Neural progenitor cell (in vitro differentiated cells): ENCODE data around the gene SEC63.

ENCODE experiments used
- EZH2 ChIP-seq: fragments of 200-600 bp; sonication (generic); IDR thresholded peaks from 2 replicates; pipeline ENCODE4 v1.6.1; 2017; ENCODE audit warnings: antibody characterized with exemption, mild to moderate bottlenecking, moderate library complexity
- EZH2phosphoT487 ChIP-seq: fragments of 200-600 bp; sonication (generic); IDR thresholded peaks from 2 replicates; pipeline ENCODE4 v1.6.1; 2017; ENCODE audit warnings: antibody characterized with exemption
- TF ChIP-seq, protein P1 (sequence below): fragments of 200-600 bp; sonication (generic); IDR thresholded peaks from 2 replicates; pipeline ENCODE4 v1.5.1; 2017; ENCODE audit warnings: antibody characterized with exemption, mild to moderate bottlenecking

DNA sequence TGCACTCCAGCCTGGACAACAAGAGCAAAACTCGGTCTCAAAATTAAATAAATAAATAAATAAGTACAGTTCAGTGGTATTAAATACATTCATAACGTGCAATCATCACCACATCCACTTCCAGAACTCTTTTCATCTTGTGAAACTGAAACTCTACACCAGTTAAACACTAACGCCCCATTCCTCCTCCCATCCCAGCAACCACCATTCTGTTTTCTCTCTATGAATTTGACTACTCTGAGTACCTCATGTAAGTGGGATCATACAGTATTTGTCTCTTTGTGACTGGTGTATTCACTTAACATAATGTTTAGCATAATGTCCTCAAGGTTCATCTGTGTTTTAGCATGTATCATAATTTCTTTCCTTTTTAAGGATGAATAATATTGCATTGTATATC is 104.8 kb downstream of the SEC63 start:
- TF ChIP-seq, protein P1, sequence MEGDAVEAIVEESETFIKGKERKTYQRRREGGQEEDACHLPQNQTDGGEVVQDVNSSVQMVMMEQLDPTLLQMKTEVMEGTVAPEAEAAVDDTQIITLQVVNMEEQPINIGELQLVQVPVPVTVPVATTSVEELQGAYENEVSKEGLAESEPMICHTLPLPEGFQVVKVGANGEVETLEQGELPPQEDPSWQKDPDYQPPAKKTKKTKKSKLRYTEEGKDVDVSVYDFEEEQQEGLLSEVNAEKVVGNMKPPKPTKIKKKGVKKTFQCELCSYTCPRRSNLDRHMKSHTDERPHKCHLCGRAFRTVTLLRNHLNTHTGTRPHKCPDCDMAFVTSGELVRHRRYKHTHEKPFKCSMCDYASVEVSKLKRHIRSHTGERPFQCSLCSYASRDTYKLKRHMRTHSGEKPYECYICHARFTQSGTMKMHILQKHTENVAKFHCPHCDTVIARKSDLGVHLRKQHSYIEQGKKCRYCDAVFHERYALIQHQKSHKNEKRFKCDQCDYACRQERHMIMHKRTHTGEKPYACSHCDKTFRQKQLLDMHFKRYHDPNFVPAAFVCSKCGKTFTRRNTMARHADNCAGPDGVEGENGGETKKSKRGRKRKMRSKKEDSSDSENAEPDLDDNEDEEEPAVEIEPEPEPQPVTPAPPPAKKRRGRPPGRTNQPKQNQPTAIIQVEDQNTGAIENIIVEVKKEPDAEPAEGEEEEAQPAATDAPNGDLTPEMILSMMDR = no peak
- TF ChIP-seq EZH2phosphoT487 = no peak
- no peak for TF ChIP-seq EZH2
